ENCODE results near the gene TTLL10.
A peak's percentile ranks its signal among the peaks of the same experiment; 100 is the strongest.

TTLL10 gene

DNA sequence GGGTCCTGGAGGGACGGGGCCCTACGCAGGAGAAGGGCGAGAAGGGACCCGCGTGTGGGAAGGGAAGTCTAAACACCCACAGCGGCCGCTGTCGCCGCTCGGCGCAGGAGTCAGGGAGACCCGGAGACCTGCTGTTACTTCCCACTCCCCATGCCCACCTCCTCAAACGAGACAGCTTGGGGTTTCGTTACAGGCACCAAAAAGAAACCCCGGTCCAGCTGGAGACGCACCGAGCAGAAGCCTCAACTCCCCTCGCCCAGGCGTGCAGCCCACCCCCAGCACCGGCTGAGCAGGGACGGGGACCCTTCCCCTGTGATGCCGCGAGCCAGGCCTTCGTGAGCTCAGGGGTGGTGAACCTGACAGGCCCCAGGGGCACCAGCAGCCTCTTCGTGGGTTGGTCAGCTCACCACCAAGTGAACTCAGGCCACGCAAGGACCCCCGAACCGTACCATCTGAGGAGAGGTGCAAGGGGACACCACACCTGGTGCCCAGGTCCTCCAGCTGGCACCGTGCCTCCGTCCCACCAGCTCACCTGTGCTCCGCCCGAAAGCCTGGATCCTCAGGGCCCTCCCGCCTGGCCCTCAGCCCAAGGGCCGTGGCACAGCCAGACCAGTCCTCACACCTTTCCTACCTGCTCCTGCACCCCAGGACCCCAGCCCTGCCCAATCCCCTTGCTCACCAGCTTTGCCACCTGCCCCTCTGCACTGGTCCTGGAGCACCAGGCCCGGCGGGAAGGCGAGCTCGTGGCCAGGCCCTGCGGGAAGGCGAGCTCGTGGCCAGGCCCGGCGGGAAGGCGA lies 53.1 kb downstream of the TTLL10 start:
- no peak for DNase-seq

DNA sequence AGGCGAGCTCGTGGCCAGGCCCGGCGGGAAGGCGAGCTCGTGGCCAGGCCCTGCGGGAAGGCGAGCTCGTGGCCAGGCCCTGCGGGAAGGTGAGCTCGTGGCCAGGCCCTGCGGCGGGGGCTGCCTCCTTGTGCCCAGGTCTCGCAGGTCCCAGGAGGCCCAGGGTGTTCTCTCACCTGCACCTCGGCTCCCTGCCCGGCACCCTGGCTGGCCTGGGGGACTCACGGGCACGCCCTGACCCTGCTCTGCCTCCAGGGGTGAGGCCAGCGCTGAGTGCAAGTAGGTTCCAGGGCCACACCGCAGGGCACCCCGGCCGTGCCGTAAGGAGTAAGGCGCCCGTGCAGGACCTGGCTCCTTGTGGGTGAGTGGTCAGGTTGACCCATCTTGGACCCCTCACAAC lies 53.7 kb downstream of the TTLL10 start:
- no peak for DNase-seq

DNA sequence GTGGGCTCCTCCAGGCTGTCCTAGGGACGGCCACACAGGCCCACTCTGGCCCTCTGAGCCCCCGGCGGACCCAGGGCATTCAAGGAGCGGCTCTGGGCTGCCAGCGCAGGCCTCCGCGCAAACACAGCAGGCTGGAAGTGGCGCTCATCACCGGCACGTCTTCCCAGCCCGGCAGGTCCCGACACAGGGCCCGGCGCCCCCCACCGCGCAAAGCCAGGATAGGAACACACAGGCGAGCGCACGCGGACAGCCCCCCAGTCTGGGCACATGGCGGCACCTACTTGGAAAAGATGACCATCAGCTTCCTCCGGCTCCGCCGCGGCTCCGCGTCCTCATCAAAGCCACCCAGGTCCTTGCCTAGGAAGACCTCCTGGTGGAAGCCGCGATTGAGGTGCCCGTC lies 54.5 kb downstream of the TTLL10 start:
- no peak for DNase-seq

DNA sequence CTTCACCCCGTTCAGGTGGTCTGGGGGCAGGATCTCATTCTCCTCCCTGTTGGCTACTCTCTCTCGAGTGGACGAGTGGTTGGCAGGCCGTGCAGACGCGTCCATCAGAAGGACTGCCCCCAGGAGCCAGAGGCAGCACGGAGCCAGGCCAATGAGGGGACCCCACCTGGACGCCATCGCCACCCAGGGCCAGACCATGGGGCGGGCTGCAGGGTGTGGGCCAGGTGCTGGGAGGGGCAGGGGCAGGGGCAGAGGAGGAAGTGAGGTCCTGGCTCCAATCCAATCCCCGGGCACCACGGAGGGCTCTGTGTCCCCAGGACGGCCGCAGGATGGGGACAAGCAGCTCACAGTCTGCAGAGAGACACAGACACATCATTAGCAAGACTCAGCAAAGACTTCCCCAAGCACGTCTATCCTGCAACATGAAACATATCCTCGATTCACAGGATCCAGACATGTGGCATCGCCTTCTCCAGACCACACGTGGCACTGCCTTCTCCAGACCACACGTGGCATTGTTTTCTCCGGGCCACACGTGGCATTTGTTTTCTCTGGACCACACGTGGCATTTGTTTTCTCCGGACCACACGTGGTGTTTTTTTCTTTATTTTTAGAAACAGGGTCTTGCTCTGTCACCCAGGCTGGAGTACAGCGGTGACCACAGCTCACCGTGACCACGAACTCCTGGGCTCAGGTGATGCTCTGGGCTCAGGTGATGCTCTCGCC lies 55.1 kb downstream of the TTLL10 start:
- DNase-seq: no peak

DNA sequence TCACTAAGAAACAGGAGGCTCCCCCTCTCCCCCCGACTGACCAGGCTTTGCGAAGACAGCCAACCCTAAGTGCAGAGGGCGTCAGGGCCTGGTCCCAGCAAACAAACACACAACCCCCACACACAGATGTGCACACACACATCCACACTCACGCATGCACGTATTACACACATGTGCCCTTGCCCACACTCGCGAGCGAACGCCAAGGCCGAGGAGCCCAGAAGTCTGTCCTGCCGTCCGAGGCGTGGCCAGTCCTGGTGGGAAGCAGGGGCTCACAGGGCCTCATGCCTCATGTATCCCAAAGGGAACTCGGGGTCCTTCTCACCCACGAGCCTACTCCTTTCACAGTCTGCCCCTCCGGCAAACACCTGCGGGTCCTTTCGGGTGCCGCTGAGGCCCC lies 56.1 kb downstream of the TTLL10 start:
- no peak for DNase-seq

DNA sequence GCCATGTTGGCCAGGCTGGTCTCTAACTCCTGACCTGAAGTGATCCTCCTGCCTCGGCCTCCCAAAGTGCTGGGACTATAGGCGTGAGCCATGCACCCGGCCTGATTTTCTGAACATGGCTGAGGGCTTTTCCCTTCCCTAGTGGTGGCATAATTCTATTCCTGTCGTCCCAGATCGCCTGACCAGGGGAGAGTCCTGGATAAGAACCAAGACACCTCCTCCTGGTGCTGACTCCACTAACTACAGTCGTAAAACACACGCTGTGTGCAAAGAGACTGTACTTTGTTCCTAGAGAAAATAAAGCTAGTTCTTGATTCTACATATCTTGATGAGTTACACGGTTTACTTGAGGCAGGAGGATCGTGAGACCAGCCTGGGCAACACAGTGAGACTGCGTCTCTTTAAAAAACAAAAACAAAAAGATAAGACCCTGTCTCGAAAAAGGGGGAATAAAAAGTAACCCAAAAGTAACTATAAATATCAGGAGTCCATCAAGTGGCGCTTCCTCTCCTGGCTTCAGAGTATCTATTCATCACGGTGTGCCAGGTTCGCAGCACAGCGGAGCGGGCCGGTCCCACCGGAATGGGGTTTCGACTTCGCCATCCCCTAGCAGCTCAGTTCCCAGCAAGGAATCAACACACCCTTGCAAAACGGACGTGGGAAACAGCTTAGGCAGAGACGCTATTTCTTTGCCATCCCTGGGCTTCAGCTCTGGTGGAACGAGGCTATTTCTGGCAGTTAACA lies 57.1 kb downstream of the TTLL10 start:
- DNase-seq: no peak

DNA sequence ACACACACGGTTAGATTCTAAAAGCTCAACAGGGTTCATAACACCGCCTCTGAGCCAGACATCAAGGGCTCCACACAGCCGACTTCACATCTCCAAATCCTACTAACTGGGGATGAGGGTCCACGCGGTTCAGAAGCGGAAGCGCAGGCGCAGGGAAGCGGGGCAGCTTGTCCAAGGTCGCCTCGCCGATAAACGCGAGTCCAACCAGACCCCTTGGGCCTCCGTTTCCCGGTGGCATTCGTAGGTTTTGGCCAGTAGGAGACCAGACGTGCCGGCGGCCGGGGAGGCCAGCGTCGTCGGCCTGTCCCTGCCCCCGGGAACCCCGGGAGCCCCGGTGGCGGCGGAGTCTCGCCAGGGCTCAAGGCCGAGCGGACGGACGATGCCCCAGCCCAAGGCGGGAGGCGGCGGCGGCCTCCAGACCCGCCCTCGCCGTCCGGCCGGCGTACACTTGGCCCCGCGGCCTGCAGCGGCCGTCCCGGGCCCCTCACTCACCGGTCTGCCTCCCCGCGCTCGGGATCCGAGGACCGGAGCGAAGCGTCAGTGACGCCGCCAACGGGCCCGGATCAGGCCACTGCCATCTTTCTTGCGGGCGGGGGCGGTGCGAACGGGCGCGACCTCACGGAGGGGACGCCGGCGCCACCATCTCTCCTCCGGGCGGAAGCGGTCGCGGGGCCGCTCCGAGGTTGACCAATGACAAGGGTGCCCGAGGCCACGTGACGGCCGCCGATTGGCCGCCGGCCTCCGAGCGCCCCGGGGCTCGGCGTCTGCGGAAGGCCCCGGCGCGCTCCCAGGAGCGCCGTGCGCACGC lies 57.9 kb downstream of the TTLL10 start, which contains the start of gene SDF4:
Gene SDF4 (minus strand): TSS at position 602 of the 808 bp plus-strand sequence. CDS start 3,229 bp downstream, outside the sequence.
- peak; percentile 98 for DNase-seq

DNA sequence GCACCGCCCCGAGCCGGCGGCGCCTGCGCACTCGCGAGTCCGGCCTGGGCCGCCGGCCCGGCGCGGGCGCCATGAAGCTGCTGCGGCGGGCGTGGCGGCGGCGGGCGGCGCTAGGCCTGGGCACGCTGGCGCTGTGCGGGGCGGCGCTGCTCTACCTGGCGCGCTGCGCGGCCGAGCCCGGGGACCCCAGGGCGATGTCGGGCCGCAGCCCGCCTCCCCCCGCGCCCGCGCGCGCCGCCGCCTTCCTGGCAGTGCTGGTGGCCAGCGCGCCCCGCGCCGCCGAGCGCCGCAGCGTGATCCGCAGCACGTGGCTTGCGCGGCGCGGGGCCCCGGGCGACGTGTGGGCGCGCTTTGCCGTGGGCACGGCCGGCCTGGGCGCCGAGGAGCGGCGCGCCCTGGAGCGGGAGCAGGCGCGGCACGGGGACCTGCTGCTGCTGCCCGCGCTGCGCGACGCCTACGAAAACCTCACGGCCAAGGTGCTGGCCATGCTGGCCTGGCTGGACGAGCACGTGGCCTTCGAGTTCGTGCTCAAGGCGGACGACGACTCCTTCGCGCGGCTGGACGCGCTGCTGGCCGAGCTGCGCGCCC lies 58.6 kb downstream of the TTLL10 start, which contains the start of gene B3GALT6:
Gene B3GALT6 (plus strand): TSS at position 30 of the 588 bp plus-strand sequence. CDS start 42 bp downstream, at position 72.
- no peak for DNase-seq

DNA sequence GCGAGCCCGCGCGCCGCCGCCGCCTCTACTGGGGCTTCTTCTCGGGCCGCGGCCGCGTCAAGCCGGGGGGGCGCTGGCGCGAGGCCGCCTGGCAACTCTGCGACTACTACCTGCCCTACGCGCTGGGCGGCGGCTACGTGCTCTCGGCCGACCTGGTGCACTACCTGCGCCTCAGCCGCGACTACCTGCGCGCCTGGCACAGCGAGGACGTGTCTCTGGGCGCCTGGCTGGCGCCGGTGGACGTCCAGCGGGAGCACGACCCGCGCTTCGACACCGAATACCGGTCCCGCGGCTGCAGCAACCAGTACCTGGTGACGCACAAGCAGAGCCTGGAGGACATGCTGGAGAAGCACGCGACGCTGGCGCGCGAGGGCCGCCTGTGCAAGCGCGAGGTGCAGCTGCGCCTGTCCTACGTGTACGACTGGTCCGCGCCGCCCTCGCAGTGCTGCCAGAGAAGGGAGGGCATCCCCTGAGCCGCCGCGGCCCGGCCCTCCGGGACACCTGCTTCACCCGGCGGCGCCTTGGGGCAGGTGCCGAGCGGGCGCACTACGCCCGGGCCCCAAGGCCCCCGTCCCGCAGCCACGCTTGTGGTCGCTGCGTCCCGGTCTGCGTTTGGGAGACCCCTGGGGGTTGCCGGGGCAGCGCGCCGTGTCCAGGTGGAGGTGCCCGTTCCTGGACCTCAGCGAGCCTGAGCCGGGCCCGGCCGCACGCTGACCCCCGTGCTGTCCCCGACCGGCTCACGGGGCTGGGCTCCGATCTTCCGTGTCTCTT lies 59.3 kb downstream of the TTLL10 start:
- DNase-seq: no peak

DNA sequence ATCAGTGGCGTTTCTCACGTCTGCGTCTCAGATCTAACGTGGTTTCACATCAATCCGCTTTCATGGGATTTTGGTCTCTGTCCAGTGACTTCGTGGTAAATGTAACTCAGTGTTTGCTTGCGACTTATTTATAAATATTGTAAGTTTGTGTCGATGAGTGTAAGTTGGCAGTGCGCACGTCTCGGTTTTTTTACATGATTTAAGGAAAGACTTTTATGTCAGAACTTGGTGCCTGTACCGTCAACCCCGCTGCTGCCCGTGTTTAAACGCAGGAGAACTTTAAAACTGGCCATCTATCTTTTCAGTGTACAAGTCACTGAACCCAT lies 59.9 kb downstream of the TTLL10 start:
- DNase-seq: no peak

DNA sequence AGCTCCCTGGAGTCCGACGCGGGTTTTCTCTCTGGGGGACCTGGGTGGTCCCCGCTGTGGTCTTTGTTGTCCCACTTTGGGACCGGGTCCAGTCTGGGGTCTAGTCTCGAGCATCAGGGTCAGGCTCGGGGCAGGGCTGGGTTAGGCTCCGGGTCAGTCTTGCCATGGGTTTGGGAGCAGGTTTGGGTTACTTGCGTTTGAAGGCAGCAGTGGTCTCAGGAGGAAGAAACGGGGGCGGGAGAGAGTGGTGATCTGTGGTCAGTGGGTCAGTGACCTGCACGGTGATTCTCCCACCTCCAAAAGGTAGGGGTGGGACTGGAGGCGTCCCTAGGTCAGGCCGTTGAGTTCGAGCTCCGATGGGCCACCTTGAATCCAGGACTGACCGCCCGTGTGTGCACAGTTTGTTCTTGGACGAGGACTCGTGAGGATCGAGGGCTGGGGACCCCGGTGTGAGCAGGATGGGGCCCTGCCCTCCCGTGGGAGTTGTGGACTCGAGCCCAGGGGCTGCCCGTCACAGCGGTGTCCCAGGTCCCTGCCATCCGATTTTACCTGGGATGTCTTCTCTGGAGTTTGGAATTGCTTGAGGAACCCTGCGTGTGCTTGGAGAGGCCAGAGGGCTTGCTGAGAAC lies 60.6 kb downstream of the TTLL10 start:
- DNase-seq: no peak

DNA sequence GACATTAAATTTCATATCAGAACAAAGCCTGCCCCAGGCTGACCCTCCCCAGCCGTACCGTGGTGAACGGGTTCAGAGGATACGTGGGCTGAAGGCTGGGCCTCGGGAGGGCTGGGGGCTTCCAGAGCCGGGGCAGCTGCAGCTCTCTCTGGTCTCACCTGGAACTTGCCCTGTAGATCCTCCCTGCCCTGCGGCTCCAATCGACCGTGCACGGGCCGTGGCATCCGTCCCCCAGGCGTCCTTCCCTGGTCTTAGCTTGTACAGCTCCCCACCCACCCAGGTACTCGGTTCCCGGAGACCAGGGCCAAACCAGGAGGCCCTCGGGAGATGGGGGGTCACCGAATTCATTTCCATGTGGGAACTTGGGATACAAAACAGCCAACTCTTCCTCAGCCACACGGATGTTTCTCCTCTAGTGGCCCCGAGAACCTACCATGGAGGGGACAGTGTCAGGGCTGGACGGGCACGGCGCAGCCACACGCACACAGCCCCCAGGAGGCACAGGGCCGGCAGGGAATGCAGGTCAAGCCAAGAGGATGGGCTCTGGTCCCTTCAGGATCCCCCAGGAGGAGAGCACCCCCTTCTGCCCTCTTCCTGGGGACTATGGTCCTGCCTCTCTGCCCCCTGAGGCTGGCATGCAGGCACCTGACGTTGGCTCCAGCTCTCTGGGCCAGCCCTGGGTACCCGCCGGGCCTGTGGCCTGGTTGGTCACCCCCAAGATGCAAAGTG lies 61.5 kb downstream of the TTLL10 start:
- no peak for DNase-seq

DNA sequence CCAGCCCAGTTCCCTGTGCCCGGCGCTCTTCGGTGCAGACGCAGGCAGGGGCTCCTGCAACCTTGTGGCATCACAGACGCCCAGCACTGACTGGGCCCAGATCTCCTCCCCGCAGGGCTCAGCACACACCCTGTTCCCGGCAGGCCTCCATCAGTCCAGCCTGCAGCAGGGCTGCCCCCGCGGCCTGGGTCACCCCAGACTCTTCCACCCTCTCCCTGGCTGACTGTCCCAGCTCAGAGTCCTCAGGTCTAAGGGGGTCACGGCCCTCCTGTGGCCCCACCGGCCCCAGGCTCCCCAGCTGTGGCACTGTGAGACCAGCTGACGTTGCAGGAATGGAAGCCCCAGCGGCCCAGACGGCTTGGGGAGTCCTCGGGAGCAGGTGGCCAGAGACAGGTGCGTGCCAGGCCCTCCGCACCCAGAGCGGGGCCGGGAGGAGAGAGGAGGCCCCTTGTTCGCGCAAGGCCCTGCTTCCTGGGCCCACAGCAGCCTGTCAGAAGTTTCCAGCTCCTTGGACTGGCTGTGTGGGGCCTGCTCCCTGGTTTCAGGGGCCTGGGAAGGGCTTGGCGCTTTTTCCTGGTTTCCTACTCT lies 62.6 kb downstream of the TTLL10 start:
- DNase-seq: no peak

DNA sequence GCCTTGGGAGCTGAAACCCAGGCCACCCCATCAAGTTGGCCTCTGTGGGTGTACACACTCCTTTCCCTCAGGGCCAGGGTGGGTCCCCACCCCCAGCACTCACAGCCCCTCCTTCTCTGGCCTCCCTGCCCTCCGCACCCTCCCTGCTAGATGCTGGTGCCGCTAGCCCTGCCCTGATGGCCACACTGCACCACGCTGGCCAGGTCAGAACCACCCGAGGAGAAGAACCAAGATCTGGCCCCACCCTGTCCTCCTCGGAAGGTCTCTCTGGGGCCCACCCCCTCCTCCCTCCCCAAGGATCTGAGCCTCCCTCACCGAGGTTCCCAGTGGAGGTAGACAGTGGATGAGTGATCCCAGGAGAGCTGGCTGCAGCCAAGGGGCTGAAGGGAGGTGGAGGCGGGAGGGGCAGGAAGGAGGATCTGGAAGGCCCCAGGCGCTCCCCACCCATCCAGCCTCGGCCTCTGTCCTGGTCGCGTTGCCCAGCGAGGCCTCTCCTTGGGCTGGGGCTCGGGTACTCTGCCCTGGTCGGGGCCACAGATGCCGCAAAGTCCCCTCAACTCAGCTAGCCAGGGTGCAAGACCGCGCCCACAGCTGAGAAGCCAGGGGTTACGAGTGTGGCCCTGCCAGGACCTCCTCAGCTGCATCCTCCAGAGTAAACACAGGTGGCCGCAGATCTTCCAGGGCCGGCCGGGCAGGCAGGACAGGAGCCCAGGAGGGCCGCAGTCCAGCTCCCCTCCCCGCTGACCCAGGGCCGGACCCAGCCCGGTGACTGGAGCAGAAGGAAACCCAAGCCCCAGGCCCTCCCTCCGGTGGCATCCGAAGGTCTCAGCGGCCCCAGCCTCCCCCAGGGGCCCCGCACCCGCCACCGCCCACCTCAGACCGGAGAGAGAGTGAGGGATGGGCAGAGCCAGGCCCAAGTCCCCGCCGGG lies 63.5 kb downstream of the TTLL10 start:
- DNase-seq: no peak

DNA sequence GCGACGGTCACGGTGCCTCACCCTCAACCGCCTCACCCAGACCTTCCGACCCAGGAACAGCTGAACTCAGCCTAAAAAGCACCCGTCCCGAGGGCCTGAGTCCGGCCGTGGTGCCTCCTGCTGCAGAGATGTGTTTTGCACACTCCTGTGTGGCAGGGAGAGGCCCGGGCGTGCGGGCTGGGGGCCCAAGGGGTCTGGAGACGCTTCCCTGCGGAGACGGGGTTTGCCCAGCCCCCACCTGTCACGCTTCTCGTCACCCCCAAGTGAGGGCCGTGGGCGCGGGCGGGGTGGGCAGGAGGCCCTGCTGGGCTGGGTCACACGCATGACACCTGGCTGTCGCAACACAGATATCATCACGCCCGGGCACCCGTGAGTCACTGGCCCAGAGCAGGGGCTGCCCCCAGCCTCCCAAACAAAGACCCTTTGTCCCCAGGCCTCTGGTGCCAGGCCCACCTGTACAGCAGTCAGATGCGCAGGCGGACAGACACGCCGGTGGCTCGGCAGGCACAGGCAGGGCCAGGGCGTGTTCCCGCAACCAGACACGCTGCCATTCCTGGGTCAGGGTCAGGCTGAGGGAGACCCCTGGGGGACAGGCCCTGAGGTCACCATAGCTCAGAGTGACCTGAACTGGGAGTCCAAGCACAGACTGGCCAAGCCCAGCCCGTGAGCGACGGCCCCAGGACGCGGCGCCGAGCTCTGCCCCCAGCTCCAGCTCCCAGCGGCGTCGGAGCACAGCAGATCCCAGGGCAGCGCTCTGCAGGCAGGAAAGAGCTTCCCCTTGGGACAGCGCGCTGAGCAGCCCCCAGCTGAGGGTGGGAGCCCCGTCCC lies 64.4 kb downstream of the TTLL10 start:
- no peak for DNase-seq

DNA sequence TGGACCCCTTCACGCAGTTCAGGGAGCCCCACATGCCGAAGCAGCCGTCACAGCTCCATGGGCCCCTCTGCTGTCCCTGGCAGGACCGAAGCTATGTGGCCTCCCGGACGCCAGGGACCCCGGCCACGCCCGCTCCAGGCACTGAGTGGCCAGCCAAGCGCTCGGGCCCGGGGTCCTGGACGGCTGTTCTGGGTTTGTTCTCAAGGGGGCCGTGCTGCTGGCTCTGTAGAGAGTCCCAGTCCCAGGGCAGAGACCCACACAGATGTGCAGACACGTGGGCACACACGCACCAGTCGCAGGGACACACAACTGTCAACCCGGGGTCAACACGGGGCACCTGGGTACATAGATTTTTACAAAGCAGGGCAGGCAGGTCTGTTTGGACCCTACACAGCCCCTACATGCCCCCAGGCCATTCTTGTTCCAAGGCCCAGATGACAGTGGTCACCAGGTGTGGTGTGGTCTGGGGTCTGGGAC lies 65.1 kb downstream of the TTLL10 start:
- DNase-seq: no peak

DNA sequence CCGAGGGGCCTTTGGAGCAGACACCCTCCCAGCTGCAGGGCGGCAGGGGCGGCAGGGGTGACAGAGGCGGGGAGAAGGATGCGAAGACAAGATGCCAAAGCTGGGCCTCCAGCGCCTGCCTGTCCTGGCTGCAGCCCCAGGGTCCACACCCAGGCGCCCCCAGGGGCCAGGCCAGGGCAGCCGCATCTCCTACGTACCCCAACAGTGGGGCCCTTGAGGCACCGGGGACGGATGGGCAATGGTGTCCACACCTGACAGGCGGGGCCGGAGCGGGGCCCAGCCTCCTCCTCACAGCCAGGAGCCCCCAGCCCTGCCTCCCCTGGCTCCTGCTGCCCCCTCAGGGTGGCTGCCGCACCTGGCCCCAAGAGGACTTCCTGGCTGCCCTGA lies 65.5 kb downstream of the TTLL10 start:
- no peak for DNase-seq
